Measurements from ENCODE around the gene ELOB.

The ELOB gene

DNA sequence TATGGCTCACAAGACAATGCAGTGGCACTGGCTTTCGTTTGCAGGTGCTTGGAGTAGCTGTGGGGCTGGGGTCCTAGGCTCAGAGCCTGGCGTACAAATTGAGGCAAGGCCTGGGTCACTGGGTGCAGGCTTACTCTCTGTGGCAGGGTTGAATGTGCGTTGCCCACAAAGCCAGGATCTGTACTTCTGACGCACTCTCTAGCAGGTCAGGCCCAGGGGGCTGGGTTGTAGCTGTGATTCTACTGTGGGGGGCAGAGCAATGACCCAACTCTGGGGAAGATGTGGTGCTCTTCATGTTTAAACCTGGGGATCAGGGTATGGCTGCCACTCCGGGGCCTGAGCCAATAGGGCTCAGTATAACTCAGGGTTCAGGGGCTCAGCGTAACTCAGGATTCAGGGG lies 33.6 kb upstream of the ELOB start:
- DNase-seq (ENCODE audit: low read depth), result no peak

DNA sequence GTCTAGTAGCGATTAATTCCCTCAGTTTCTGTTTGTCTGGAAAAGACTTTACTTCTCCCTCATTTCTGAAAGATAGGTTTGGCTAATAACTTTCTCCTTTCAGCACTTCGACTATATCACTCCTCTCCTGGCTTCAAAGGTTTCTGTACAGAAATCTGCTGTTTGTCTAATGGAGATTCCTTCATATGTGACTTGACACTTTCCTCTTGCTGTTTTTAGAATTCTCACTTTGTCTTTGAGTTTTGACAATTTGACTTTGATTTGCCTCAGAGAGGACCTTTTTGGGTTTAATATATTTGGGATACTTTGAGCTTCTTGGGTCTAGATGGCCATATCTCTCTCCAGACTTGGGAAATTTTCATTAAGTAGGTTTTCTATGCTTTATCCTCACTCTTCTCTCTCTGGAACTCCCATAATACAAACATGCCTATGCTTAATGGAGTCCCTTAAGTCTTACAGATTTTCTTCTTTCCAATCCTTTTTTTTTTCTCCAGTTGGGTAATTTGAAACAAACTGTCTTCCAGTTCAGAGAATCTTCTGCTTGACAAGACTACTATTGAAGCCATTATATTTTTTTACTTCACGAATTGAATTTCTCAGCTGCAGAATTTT lies 32.2 kb upstream of the ELOB start:
- DNase-seq (ENCODE audit: low read depth), result no peak

DNA sequence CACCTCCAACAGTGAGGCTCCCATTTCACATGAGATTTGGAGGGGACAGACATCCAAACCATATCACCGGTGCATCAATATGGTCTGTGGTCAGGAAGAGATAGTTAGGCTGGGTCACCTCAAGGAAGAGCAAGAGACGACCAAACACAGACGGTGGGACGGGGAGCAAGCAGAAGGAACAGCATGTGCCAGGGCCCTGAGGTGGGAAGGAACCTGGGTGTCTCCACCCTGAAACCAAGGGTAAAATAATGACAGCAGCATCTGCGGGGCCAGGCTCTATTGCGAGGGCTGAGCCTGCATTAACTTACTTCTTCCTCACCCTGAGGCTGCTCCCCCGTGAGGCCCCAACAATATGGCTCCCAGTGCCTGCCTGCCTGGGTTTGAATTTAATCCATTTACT lies 31.1 kb upstream of the ELOB start:
- no peak for DNase-seq (ENCODE audit: low read depth)

DNA sequence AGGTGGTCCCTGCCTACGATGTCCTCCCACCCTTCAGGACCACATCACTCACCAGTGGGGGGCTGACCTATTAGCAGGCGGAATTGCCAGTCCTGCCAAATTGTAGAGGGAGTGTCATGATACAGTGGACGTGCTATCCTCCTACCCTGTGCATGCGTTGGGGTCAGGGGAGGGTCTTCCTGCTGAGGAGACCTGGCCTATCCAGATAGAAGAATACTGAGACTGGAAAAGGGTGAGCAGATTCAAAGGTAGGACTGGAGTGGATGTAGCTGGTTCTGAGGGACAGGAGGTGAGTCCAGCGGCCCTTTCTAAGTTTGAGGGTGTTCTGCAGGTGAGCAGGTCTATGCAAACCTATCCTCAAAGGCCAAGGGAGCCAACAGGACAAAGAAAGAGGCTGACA lies 29.2 kb upstream of the ELOB start:
- DNase-seq (ENCODE audit: low read depth), result no peak

DNA sequence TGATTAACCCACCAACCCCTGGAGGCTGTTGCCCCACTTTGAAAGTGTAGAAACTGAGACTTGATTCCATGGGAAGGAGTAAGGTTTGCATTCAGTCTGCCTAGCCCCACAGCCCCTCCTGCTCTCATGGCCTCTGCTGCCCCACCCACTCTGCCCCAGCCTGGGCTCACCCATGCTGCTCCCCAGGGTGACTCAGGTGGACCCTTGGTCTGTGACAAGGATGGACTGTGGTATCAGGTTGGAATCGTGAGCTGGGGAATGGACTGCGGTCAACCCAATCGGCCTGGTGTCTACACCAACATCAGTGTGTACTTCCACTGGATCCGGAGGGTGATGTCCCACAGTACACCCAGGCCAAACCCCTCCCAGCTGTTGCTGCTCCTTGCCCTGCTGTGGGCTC lies 27.6 kb upstream of the ELOB start:
- no peak for DNase-seq (ENCODE audit: low read depth)

DNA sequence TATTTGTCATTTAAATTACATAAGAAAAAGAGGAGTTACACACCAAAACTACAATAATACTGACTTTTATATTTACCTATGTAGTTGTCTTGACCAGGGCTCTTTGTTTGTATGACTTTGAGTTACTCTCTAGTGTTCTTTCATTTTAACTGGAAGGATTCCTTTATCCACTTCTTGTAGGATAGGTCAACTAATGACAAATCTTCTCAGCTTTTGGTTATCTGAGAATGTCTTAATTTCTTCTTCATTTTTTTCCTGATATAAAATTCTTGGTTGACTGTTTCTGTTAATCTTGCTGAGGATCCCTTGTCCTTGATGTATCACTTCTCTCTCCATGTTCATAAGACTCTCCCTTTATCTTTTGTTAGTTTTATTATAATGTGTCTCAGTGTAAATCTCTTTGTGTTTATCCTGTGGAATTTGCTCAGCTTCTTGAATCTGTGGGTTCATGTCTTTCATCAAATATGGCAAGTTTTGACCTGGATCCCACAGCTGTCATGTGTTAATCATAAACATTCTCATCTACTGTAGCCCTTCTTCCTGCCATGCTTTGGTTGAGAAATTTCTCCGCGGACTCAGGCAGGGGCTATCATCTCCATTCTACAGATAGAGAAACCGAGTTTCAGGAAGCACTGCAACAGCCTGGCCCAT lies 26.6 kb upstream of the ELOB start:
- DNase-seq (ENCODE audit: low read depth), result no peak

DNA sequence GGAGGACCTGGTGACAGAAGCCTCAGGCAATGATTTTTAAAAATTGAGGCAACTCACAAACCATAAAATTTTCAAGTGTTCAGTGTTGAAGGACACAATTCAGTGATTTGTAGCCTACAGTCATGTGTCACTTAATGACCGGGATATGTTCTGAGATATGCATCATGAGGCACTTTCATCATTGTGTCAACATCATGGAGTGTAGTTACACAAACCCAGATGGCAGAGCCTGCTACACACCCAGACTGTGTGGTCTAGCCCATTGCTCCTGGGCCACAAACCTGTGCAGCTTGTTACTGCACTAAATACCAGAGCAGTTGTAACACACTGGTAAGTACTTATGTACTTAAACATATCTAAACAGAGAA lies 22.8 kb upstream of the ELOB start:
- no peak for DNase-seq (ENCODE audit: low read depth)

DNA sequence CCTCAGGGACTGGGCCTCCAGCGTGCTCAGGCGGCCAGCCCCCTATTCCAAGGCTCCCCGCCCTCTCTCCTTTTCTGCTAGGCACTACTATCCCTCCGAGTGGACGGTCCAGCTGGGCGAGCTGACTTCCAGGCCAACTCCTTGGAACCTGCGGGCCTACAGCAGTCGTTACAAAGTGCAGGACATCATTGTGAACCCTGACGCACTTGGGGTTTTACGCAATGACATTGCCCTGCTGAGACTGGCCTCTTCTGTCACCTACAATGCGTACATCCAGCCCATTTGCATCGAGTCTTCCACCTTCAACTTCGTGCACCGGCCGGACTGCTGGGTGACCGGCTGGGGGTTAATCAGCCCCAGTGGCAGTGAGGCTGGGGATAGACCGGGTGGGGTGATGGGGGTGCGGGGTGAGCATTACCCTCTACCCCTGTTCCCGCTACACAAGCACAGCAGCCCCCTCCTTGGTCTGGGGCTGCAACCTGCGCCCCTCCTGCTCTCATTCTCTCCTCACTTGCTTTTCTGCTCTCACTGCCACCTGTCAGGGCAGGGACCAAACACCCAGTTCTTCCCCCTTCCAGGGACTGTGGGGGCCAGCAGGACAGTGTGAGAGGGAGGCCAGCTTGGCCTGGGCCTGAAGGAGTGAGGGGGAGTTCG lies 22.3 kb upstream of the ELOB start:
- DNase-seq (ENCODE audit: low read depth), result no peak

DNA sequence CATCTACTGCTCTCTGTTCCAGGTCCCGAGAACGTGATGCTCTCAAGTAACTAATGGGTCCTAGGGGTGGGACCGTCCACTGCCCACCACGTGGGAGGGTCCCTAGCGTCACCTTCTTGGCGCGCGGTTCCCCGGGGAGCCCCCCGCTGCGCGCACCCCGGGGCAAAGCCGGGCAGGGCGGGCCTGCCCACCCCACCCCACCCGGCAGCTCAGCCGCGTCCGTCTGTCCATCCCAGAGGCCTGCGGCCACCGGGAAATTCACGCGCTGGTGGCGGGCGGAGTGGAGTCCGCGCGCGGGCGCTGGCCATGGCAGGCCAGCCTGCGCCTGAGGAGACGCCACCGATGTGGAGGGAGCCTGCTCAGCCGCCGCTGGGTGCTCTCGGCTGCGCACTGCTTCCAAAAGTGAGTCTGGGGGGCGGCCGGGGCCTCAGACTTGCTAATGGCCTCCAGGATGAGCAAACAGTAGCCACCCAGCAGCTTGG lies 21.7 kb upstream of the ELOB start:
- no peak for DNase-seq (ENCODE audit: low read depth)

DNA sequence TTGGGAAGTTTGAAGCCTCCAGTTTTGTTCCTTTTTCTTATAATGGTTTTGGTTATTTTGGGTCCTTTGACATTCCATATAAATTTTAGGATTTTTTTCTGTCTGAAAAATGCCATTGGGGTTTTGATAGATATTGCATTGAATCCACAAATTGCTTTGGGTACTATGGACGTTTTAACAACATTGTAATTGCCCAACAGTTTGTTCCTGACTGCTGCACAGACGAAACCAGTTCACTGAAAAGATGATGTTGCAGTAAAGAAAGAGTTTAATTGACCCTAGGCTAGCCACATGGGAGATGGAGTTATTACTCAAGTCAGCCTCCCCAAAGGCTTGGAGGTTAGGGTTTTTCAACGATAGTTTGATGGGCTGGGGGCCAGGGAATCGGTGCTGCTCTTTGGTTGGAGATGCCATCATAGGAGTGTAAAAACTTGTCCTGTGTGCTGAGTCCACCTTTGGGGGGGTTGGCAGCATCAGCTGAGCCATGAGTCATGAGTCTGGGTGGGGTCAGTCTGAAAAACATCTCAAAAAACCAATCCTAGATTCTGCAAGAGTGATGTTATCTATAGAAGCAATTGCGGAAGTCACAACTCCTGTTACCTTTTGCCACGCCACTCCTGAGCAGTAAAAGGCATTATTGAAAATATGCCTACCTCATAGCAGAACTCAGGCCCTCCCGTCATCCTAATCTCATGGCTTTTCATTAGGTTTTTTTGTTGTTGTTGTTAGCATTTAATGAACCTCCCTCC lies 18.5 kb upstream of the ELOB start:
- DNase-seq (ENCODE audit: low read depth), result no peak

DNA sequence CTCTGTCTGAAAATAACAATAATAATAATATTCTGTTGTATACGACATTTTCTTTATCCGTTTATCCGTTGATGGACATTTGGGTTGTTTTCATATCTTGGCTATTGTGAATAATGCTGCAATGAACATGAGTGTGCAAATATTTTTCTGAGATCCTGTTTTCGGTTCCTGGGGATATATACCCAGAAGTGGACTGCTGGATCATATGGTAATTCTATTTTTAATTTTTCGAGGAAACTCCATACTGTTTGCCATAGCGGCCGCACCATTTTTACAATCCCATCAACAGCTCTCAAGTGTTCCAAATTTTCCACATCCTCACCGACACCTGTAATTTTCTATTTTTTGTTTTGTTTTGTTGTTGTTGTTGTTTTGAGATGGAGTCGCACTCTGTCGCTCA lies 15.9 kb upstream of the ELOB start:
- DNase-seq (ENCODE audit: low read depth), result no peak

DNA sequence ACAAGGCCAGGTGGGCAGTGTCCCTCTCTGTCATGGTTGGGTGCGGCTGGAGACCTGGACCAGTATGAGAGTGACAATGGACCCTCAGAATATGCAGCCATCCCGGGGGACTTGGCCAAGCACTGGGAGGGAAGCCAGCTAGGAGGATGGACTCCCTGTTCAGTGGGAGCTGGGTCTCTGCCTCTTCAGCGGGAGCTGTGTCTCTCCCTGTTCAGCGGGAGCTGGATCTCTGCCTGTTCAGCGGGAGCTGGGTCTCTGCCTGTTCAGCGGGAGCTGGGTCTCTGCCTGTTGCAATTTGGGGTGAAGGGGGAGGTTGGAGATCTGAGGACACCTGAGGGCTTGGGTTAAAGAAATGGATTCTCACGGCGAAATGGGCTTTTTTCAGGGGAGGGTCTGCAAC lies 14.1 kb upstream of the ELOB start:
- DNase-seq (ENCODE audit: low read depth), result no peak

DNA sequence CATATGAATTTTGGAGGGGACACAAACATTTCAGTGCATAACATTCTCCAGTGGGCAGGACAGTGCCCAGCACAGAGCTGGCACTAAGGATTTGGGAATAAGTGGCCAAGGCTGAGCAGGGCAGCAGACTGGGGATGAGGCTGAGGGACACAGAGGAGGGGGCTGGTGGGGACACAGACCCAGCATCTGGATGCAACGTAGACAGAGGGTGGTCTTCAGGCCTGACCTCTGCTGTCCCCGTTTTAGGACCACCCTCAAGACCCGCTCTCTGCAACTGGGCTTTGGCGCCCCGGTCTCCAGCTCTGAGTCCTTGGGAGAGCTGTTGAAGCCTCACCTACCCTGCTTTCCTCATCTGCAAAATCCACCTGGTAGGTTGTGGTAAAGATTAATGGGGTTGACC lies 13.6 kb upstream of the ELOB start:
- DNase-seq (ENCODE audit: low read depth), result no peak

DNA sequence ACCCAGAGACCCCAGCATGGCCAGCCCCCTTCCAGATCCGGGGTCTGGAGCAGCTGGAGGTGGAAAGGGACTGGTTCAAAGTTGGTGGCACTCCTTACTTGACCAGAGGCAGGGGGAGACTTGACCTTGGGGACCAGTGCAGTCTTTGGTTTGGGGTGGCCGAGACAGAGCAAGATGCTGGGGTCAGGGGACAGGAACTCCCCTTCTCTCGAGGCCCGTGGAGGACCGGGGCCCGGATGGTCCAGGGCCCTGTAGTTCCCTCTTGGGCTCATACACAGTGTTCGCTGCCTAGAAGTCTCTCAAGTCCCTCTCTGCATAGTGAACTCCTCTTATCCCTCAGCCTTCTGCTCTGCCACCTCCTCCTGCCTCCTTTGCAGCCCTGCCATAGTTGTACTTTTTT lies 10.9 kb upstream of the ELOB start:
- no peak for DNase-seq (ENCODE audit: low read depth)

DNA sequence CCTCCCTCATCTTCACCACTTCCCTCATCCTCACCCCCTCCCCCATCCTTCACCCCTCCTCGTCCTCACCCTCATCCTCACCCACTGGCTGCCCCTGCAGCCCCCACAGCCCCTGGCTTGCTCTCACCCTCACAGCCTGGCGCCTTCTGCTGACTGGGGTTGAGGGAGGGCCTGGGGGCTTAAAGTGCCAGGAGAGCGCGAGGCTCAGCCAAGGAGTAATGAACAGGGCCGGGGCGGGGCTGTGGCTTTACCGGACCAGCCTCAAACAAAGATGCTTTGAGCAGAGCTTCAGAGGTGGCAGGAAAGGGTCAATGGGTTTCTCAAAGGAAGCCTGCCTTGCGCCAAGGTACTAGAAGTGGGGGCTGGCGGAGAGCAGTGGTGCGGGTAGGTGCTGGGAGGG lies 10.3 kb upstream of the ELOB start, which contains the start of gene PRSS33:
PRSS33 (minus strand) TSS at position 155 of the 400 bp plus-strand sequence. CDS start 1,013 bp downstream, outside the sequence.
- DNase-seq (ENCODE audit: low read depth), result no peak

DNA sequence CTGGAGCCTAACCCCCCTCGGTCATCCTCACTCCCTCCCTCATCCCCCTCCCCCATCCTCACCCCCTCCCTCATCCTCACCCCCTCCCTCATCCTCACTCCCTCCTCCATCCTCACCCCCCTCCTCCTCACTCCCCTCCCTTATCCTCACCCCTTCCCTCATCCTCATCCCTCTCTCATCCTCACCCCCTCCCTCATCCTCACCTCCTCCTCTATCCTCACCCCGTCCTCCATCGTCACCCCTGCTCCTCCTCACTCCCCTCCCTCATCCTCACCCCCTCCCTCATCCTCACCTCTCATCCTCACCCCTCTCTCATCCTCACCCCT lies 9.7 kb upstream of the ELOB start:
- no peak for DNase-seq (ENCODE audit: low read depth)

DNA sequence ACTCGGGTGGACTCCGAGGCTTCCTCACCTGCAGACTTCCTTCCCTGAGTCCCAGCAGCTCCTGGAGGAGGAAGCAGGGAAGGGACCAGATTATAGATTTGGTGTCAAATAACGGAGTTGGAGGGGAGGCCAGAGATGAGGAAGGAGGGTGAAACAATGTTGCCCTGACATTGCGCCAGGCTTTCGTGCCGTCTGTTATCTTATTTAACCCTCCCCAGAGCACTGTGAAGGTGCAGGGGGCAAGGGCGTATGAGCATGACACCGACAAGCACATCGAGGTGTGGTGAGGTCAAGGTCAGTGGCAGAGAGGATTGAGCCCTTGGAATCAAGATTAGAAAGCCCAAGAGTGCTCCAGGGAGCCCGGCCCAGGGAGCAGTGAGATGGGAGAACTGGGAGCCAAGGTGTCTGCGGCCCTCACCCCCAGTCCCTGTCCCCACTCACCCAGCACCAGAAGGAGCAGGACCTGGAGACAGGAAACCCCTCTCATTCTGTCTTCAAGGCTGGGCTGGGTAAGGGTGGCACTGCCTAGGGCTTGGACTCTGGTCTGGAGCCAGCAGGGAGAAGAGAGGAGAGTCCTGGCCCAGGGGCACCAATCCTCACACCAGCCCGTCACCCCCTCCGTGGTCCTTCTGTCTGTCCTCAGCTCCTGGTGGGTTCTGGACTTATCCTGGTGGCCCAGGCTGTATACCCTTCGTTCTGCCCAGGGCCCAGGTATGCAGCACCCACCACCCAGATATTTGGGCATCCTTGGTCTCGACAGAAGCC lies 9.2 kb upstream of the ELOB start:
- DNase-seq (ENCODE audit: low read depth), result no peak

DNA sequence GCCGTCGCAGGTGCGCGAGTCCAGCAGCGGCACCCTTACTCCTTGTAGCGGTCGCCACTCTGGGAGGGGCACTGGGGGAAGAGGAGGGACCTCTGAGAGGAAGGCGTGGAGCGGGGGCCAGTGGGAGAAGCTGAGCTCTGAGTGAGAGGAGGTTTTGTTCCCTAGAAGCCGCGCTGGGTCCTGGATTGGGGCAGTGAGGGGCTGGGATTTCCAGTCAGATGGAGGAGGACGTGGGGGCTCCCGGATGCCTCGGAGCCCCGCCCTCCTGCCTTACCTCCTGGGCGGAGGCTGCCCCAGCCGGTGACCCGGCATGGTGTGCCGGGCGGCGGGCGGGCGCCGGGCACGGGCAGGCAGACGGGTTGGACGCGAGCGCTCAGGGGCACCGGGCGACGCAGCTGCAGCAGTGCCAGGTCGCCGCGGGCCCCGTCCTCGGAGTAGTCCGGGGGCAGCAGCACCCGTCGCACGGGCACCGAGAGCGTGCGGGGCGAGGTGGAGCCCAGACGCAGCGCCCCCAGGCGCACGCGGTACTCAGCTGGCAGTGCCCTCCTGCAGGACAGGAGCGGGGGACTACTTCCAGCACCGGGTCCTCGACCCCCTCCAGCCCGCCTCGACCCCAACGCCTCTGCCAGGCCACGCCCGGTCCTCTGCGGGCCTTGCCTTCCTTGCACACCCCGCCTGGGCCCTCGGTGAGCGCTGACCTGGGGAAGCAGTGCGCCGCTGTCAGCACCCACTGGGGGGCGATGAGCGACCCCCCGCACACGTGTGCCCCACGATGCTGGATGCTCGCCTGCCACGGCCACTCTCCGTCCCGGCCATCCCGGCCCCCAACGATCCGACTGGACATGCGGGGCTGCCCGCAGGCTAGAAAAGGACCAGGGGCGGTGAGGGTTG lies 8.3 kb upstream of the ELOB start:
- no peak for DNase-seq (ENCODE audit: low read depth)

DNA sequence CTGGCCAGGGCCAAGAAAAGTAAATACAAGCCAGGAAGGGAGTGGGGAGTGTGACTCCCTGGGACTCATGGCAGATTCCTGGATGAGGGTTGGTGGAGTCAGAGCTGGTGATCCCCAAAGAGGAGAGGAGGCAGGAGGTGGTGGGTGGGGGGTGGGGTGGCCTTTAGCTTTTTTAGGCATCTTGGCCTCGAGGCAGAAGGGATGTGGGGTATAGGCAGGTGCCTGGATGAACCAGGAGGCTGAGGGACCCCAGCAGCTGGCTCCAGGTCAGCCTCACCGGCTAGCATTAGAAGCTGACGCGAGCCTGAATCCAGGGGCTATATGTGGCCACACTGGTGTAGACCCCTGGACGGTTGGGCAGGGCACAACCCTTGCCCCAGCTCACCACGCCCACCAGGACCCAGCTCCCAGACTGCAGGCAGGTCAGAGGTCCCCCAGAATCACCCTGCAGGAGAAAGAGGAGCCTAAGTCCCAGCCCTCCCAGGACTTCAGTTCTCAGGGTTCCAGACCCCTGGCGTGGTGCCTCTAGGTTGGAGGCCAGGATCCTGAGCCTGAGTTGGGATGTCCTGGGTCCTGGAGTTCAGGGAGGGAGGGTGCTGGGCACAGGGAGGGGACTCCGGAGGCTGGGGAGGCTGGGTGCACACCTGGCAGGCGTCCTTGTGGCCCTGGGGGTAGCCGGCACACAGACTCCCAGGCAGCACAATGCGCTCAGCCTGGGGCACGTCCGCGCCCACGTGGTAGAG lies 7.4 kb upstream of the ELOB start:
- no peak for DNase-seq (ENCODE audit: low read depth)

DNA sequence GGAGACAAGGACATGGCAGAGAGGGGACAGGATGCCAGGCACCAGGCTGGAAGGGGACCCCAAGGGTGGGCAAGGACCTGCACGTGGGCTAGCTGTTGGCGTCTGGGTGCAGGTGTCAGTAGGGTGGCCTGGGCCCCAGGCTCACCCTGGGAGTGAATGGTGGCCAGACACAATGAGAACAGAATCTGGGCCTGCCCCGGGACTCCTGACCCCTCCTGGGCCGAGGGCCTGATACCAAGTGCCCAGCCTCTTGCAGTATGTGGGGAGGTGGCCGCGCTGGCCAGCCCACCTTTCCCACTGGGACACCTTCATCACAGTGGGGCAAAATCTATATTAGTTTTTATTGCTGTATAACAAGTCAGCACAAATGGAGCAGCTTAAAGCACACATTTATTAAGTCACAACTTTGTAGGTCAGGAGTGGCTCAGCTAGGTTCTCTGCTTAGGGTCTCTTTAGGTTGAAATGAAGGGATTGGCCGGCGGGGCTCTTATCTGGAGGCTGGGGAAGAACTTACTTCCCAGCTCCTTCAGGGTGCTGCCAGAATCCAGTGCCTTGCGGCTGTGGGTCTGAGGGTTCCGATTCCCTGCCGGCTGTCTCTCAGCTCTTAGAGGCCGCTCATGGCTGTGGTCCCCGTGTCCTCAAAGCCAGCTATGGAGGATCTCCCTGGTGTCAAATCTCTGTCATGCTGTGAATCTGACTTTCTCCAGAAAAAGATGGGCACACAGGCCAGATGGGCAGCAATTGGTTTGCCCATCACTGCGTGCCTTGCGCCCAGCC lies 6.7 kb upstream of the ELOB start:
- DNase-seq (ENCODE audit: low read depth), result no peak

Measured in ELR (cell line).